H1 (cell line): ENCODE data around the gene DNAH10. TPM values are rescaled to one million over a fixed set of nuclear protein-coding genes. Genes with fewer than 3 reads are reported as not detected.

Experiments
- ASH2L ChIP-seq: fragments of 200-600, 300-600 bp; sonication (generic); IDR thresholded peaks from one replicate; pipeline ENCODE4 v1.7.1; 2017; ENCODE audit warnings: low read length
- CBX5 ChIP-seq: fragments of 300-800, 300-1000 bp; sonication (generic); IDR thresholded peaks from 2 replicates; pipeline ENCODE4 v1.7.1; 2016; ENCODE audit warnings: antibody characterized with exemption, low read length, low read depth
- CHD7 ChIP-seq: fragments of 300-600 bp; sonication (generic); IDR thresholded peaks from 2 replicates; pipeline ENCODE4 v1.7.1; 2012; ENCODE audit warnings: low read length, moderate library complexity, mild to moderate bottlenecking, inconsistent platforms; ENCODE audit not compliant: insufficient replicate concordance
- MAFK ChIP-seq: IDR thresholded peaks from 2 replicates; pipeline ENCODE4 v1.6.1; 2012; ENCODE audit warnings: low read depth, mild to moderate bottlenecking, improper control_type of control experiment, low read length
- TAF1 ChIP-seq: IDR thresholded peaks from 2 replicates; pipeline ENCODE4 v1.6.1; 2011; ENCODE audit warnings: mild to moderate bottlenecking, low read depth, low read length
- USF2 ChIP-seq: IDR thresholded peaks from 2 replicates; pipeline ENCODE4 v1.6.1; 2011; ENCODE audit warnings: low read length, improper control_type of control experiment
- polyA plus RNA-seq, 7 experiments: library from polyadenylated mRNA; depleted of rRNA in 3 of 7; stranded (reverse) in 5 of 7; unstranded in 2 of 7; fragments of >200 nt in 5 of 7; fragments of 200-250 nt in 2 of 7; gene quantifications; 1 replicate in 5 of 7; 2 replicates in 1 of 7; 4 replicates in 1 of 7; pipeline versions ENCODE4 v1.2.1 to v1.2.3, GENCODE V29; 2011 to 2013; ENCODE audit warnings: missing spikeins in 2 of 7, mixed read lengths in 2 of 7
- total RNA-seq: library from RNA; stranded (reverse); fragmentation: NEBNext Ultra II Directional; extraction: Animal tissue kit (Norgen Biotek cat#: 25700); gene quantifications from 2 replicates; pipeline ENCODE4 v1.2.1, GENCODE V29; 2021

Gene DNAH10
- total and polyA plus RNA-seq, 2 of the 8 experiments (the other 6 are each of a cell fraction or from before 2014, with no cell fraction given) = 0.02 to 0.24 TPM

- TF ChIP-seq USF2 (no peak), MAFK (no peak), ASH2L (no peak), TAF1 (no peak), CHD7 (no peak), CBX5 (no peak)
Measured at GRCh38 chr12:123934829-123935228, 172.7 kb downstream of the DNAH10 start (continued).
